HG03460 (cell line): ENCODE results near the gene HGD.
"Not testable (repeated sequence)": the region's sequence is repeated elsewhere in the genome, so short reads cannot be mapped to it uniquely, and the experiment has no call there.

Source experiments
- ATAC-seq: cut with Tn5 transposase; IDR thresholded peaks from one replicate; pipeline ENCODE4 v1.9.1; 2021; ENCODE audit not compliant: unreplicated experiment

Gene HGD

DNA sequence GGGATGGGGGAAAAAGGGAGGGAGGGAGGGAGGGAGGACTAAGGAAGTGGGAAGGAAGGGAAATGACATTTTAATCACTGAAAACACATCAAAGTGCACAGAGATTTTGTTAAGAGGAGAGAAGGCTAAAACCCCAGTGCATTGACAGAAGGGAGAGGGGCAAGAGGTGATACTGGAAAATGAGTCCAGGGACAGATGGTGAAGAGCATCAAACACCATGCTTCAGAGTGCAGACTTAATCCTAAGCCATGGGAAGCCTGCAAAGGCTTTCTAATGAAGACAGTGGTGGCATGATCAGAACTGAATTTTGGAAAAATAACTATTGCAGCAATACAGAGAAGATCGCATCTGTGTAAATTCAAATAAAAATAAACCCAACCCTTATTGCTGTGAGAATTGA lies 41.8 kb downstream of the HGD start:
- ATAC-seq = no peak

DNA sequence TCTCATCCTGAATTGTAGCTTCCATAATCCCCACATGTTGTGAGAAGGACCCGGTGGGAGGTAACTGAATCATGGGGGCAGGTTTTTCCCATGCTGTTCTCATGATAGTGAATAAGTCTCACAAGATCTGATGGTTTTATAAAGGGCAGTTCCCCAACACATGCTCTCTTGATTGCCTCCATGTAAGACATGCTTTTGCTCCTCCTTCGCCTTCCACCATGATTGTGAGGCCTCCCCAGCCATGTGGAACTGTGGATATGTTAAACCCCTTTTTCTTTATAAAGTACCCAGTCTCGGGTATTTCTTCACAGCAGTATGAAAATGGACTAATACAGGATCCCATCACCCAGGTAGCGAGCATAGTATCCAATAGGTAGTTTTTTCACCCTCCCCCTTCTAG lies 43.2 kb downstream of the HGD start:
- not testable (repeated sequence) for ATAC-seq

DNA sequence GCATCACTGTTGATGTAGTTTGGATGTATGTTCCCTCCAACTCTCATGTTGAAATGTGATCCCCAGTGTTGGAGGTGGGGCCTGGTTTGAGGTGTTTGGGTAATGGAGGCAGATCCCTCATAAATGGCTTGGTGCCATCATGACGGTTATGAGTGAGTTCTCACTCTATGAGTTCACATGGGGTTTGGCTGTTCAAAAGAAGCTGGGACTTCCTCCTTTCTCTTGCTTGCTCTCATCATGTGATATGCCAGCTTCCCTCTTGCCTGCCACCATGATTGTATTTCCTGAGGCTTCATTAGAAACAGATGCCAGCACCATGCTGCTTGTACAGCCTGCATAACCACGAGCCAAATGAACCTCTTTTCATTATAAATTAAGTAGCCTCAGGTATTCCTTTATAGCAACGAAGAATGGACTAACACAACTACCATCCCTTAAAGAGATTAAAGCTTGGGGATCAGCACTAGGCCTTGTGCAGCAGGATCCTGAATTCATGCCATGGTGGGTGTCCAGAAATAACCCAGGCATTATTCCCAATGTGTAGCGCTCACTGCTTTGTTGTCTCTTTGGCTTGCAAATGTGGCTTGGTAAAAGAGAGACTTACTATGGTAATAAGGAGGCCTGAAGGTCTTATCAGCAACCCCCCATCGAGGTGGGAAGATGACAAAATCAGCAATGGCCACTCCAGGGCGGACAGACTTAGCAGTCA lies 44.0 kb downstream of the HGD start:
- ATAC-seq = no peak

DNA sequence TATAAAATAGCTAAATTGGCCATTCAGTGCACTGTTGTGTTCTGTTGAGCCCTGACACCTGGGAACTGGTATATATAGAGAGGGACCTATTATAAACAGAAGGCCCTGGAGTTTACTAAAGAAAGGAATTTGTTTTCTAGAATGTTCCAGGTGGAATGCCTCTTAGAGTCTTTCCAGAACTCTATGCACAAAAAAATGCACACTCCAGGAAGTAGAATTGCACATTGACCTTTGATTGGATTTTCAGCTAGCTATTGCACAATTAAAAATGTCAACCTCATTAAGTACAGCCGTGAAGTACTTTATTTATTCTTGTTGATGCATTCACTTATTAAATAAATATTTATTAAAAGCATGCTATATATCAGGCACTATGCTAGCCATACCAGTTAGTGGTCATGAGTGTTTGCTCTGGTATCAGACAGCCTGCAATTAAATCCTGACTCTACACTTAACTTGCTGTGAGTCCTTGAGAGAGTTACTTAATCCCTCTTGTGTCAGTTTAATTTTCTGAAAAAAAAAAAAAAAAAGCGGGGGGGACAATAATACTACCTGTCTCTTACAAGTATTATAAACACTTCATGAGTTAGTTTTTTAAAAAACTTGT lies 45.1 kb downstream of the HGD start:
- ATAC-seq = no peak

DNA sequence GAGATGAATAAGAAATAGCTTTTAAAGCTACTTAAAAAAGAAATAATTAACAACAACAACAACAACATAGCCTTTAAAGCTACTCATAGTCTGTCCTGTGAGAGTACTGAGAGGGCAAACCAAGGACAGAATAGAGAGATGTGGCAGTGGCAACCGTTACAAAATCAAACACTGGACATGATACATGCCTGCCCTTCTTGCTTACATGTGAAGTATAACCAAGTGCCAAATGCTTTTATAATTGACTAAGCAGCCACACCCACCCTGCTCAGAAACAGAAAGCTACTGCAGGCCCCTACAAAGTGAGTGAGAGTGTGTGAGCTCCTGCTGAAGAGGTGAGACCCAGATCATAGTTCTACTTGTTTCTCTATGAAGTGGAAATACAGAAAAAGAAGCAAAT lies 47.5 kb downstream of the HGD start:
- no peak for ATAC-seq

DNA sequence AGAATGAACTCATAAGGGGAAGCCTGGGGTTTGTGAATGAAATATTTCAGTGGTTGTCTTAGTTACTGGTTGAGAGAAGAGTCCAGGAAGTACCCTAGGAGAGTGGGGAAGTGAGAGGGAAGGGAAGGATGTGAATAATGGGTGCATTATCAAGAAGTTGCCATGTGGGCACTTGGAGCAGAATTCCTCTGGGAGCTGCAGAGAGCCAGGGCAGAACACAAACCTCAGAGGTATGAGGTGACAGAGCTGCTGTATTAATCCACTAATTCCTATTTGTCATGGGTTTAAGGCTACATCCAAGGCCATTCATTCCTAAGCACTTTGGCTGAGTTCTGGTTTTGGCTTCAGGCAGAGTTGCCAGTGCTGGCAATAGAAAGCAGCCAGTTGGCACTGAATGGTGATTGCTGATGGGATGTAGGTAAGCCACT lies 56.9 kb downstream of the HGD start:
- ATAC-seq = no peak

DNA sequence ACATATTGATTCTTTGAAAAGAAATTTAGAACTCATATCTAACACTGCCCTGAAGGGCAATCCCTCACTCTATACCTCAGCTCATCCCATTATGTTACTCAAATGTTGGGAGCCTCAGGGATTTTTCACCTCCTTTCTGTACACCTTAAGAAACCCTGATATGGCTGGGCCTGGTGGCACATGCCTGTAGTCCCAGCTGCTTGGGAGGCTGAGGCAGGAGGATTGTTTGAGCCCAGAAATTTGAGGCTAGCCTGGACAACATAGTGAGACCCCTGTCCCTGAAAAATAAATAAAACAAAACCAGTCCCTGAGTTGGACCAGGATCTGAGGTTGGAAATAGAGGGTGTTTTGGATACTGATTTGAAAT lies 58.3 kb downstream of the HGD start:
- no peak for ATAC-seq

DNA sequence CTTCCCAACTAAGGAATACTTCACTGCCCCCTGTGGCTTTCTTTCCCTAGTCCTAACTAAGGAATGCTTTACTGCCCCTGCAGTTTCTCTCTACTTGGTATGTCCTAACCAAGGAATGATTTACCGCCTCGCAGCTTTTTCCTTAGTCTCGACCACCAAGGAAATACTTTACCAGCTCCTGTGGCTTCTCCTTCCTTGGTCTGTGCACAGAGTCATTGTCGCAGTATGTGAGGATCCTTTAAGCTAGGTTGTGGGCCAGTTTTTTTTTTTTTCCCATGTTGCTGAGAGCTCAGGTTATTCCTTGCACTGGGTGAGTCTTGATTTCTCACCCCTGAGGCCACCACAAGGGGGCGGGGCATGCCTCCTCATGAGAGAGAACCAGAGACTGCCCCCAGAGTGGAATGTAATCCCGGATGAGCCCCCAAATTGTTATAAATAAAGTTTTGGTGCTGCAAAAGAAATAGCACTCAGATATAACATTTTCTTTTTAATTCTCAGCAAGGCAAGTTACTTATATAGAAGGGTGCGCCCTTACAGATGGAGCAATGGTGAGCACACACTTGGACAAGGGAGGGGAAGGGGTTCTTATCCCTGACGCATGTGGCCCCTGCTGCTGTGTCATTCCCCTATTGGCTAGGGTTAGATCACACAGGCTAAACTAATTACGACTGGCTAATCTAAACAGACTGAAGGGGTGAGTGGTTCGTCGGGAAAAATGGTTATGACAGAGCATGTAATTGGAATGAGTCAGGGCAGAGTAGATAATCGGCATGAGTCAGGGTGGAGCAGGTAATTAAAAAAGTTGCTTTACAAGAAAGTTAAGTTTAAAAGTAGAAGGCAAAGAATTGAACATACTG lies 58.9 kb downstream of the HGD start:
- ATAC-seq = no peak

DNA sequence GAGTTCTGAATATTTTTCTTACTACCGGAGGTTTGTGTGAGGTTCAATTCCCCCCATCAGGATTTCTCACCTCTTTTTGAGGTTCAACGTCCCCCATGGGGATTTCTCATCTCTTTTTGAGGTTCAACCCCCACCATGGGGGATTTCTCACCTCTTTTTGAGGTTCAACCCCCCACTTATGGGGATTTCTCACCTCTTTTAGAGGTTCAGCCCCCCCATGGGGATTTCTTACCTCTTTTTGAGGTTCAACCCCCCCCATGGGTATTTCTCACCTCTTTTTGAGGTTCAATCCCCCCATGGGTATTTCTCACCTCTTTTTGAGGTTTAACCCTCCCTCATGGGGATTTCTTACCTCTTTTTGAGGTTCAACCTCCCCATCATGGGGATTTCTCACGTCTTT lies 59.6 kb downstream of the HGD start:
- ATAC-seq = no peak

DNA sequence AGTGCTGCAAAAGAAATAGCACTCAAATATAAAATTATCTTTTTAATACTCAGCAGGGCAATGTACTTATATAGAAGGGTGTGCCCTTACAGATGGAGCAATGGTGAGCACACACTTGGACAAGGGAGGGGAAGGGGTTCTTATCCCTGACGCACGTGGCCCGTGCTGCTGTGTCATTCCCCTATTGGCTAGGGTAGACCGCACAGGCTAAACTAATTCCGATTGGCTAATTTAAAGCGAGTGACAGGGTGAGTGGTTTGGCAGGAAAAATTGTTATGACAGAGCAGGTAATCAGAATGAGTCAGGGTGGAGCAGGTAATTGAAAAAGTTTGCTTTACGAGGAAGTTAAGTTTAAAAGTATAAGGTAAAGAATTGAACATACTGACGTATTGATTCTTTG lies 65.3 kb downstream of the HGD start:
- ATAC-seq = not testable (repeated sequence)

DNA sequence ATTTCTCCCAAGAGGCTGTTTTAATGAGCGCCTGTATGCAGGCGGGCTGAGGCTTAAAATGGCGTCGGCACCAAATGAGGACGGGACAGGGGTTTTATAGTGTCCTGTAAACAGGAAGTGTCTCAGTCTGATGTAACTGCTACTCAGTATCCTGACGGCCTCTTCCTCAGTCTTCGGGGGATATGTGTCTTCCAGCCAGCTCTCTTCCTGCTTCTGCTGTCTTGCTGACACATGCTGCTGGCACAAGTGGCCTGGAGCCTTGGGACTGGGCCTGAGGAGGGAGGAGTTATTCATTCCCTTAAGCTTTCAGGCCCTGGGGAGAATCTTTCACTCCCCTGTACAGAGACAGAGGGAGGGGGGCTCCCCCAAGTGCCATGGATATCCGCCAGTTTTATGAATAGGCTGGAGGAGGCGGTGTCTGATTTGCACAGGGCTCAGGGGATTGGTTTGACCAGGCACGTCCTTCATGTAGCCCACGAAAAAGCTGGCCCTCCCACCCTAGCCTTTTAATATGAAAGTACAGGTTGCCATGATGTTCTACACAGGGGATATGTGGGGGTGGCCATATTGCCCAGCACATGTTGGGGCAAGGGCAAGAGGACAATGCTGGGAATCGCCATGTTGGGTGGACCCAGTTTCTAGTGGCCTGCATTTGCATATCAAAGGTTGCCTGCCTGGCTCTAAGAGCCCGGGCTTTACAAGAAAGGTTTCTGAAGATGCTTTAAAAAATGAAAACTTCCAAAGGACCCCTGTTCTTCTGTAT lies 66.0 kb downstream of the HGD start:
- ATAC-seq = no peak

DNA sequence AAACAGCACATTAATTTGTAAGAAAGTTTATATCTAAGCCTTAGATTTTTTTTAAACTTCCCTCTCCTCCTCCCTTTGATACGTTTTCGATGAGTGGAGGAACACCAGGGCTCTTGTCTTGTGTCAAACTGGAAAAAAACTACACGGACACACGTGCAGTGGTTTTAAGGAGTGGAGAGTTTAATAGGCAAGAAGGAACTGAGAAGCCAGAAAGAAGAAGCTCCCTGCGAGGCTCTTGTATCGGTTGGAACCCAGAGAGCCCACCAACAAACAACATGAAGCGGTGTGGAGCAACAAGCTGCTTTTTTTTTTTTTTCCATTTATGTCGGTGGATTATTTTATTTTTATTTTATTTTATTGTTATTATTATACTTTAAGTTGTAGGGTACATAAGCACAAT lies 67.3 kb downstream of the HGD start:
- ATAC-seq = no peak

DNA sequence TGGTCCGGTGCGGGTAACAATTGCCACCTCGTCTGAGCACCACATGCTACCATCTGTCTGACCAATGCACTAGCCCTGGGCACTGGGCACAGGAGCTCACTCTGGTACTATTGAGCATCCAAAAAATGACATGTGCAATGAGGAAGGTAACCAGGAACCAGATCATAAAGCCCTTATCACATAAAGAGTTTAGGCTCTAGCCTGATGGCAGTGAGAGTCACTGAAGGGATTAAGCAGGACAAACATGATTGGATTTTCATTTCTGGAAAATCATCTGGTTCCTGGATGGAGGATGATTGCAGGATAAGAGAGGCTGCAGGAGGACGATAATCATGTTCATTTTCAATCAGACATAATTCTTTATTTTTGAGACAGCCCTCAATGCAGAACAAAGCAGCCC lies 73.5 kb downstream of the HGD start:
- no peak for ATAC-seq

DNA sequence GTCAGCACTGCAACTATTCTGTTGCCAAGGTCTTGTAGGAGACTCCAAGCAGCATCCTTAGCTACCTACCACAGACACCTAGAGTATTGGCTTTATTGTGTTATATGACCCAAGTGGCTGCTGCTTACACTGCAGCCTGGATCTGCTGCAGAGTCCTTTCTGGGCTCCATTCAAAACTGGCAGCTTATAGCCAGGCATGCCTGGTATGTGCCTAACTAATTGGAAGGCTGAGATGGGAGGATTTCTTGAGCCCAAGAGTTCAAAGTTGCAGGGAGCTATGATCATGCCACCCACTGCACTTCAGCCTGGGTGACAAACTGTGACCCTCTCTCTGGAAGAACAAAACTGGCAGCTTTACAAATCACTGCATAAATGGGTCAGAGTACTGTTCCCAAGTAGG lies 77.3 kb downstream of the HGD start:
- no peak for ATAC-seq

DNA sequence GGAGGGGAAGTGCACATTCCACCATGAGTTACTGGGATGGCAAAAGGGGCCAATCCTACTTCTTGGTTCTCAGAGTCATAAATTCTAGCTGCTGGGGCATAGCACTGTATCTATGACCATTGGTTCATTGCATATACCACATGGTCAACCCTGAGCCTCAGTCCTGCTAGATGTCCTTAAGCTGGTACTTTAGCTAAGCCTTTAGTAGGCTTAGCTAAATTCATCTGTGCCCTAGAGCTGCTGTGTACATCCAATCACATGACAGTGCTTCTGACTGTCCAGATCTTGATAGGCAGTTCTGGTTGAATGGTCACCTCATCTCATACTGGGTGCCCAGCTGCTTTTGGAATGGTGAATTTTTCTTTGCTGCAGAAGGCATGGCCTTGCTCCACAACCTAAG lies 77.7 kb downstream of the HGD start:
- ATAC-seq = no peak

DNA sequence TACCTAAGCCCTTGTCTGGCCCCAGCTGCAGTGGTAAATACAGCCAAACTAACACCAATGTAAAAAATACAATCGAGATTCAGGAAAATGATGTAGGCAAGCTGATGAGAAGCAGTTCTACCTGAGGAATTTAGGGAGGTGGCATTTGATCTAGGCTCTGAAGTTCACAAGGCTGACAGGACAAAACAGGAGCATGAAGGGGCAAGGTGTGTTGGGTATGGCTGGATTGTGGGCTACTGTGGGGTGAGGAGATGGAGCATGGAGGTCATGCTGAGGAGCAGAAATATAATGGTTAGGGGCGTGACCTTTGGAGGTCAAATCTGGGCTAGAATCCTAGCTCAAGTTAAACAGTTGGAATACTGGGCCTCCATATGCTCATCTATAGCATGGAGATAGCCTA lies 79.4 kb downstream of the HGD start:
- no peak for ATAC-seq

DNA sequence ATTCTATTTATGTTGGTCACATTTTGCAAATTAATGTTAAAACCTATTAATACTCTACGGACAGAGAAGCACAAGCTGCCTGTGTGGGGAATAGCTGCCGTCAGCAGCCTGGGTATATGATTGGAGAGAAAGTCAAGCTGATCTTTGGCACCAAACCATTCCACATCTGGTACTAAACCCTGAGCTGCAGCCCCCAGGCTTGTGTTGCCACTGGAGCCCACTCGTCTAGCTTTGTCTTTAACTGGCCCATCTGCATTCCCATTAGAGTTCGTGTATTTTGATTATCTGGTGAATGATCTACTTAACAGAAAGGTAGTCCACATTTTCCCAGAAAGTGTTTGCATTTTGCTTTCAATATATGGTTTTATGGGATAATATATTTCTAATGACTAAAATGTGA lies 80.5 kb downstream of the HGD start:
- ATAC-seq = no peak

DNA sequence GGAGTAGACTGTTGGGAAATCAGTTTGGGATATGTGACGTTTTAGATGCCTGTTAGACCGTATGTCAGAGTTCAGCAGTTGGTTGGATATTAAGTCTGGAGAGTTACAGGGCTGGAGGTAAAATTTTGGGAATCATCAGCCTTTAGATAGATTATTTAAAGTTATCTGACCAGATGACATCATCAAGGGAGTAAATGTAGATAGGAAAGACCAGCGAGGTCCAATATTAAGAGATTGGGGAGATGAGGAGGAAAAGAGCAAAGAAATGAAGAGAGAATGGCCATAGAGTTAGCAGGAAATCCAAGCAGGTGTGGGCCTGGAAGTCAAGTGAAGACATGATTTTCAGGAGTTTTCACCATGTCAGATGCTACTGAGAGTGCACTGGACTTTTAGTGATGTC lies 82.8 kb downstream of the HGD start:
- ATAC-seq = no peak

DNA sequence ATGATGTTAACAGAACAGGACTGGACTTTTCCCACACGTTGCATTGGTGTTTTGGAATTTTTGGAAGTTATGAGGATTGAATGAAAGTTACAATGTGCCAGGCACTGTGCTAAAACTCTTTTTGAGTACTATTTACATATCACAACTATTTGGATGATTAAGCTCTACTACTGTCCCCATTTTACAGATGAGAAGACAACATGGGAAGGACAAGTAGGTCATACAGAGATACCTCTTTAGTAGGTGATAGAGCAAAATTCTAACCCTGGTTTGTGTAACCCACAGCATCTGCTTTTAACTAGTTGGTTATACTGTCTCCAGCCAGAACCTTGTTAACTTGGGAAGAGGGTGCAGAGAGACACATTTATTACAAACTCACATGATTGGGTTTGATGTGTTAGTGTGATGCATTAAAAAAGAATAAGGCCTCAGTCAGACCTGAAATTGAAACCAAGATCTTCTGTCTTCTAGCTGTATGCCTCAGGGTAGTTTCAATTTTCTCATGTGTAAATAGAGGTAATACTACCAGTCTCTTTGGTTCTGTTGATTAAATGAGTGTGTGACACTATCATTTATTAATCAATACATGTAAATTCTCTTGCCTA lies 84.5 kb downstream of the HGD start:
- ATAC-seq = peak; percentile 36

DNA sequence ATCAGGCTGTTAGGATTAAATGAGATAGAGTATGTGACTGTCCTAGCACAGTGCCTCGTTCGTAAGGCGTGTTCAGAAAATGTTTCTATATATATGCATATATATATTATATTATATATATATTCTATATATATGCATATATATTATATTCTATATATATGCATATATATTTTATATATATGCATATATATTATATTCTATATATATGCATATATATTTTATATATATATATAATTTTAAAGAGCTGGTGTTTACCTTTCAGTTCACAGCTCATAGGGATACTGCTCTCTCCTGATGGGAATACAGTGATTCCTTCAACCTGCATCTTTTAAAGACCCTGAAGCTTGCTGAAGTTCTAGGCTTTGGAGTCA lies 85.2 kb downstream of the HGD start:
- ATAC-seq = no peak
